AML-193 (cell line): Measurements from ENCODE around the gene TMEM163.

Experiments used
- DNase-seq, 2 experiments: peaks; one replicate each; lab custom pipeline; 2025; lab: John Stamatoyannopoulos, UW

TMEM163 gene

GRCh38 chr2:134408791-134409190 lies 310.0 kb downstream of the TMEM163 start:
- no peak for DNase-seq

GRCh38 chr2:134408386-134408785 lies 310.4 kb downstream of the TMEM163 start:
- DNase-seq = no peak

DNA sequence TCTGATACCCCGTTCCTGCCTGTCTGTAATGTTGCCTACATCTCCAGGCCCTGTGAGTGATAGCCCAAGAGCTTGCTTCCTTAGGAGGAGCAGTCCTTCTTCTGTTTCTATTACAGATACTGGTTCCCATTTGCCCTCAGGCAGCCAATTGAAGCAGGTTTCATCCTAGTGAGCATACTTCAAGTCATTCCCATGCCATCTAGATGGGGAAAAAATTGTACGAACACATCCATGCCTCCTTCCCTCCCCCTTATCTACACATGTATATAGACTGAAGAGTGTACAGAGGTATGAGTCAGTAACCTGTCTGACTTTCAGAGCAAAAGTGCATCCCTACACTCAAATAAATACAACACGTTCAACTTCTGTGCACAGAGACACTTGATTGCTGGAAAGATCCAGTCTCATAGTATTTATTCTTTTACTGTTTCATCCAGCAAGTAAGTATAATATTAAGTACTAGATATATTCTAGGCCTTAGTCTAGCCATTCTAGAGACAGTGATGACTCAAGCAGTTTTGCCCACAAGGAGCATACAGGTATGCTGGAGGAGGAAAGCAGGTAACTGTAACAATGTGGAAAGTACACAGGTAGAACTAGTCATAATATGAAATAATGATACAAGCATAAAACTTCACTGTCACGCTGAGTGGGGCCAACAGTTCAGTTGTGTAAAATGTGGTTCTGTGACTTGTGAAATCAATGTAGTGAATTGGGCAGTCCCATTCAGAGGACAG lies 311.5 kb downstream of the TMEM163 start:
- no peak for DNase-seq

GRCh38 chr2:134406736-134407135 lies 312.1 kb downstream of the TMEM163 start:
- no peak for DNase-seq

DNA sequence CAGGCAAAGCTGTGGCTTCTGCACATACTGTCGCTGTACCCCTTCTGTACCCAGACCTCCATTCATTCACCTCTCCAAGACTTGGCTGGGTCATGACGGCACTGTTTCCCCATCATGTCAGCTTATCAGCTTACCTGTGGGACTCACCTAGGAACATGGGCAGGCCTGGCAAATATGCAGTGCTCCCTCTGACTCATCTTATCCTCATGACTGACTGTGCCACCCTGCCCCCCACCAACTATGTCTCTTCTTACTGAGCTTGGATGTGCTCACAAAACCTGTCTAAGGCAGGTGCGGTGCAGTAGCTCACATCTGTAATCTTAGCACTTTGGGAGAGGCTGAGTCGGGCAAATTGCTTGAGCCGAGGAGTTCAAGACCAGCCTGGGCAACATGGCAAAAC lies 312.5 kb downstream of the TMEM163 start:
- no peak for DNase-seq
